ENCODE measurements around the gene GABRG2. TPM values are rescaled to one million over a fixed set of nuclear protein-coding genes. Genes with fewer than 3 reads are reported as not detected.

GABRG2 gene
- not detected in 2 replicates for total RNA-seq

GRCh38 chr5:162067655-162068411 lies at the start of gene GABRG2:
Gene GABRG2, plus strand, starts transcription at chr5:162067773. Its CDS starts 227 bp downstream, at chr5:162068000.

Other genes with a start within 250 kb of the GABRG2 start
- not detected in 2 replicates for gene GABRA1, start 219.7 kb upstream of the GABRG2 start, total RNA-seq

Measured in hair follicle dermal papilla cell (primary cell).